Endothelial cell of umbilical vein (primary cell): ENCODE results near the gene RPSA.

Experiments used
- EZH2 ChIP-seq: IDR thresholded peaks from 2 replicates; pipeline ENCODE4 v1.6.1; 2012; ENCODE audit warnings: borderline replicate concordance, low read depth, mild to moderate bottlenecking, moderate library complexity, low read length, inconsistent platforms; ENCODE audit not compliant: severe bottlenecking
- JUN ChIP-seq: IDR thresholded peaks from 2 replicates; pipeline ENCODE4 v1.6.1; 2011; ENCODE audit warnings: borderline replicate concordance, low read depth; ENCODE audit not compliant: insufficient read length, insufficient read depth
- POLR2A ChIP-seq: IDR thresholded peaks from 2 replicates; pipeline ENCODE4 v1.6.1; 2012; ENCODE audit warnings: low read depth, mild to moderate bottlenecking, control low read depth, low read length
- POLR2AphosphoS5 ChIP-seq: IDR thresholded peaks from 2 replicates; pipeline ENCODE4 v1.6.1; 2012; ENCODE audit warnings: low read depth, mild to moderate bottlenecking, control low read depth, low read length, moderate library complexity; ENCODE audit not compliant: insufficient read depth
- TF ChIP-seq, protein P1 (sequence below), 2 donors: IDR thresholded peaks; 1 replicate in 1 of 2; 2 replicates in 1 of 2; pipeline ENCODE4 v1.5.1; 2011; ENCODE audit warnings: low read length in 2 of 2, mild to moderate bottlenecking in 2 of 2, moderate library complexity in 2 of 2, control low read depth in 1 of 2, inconsistent platforms in 1 of 2, low read depth in 1 of 2; ENCODE audit not compliant: insufficient read depth in 1 of 2; ENCODE audit errors: extremely low read depth in 1 of 2
- TF ChIP-seq, protein P2 (sequence below): IDR thresholded peaks from 2 replicates; pipeline ENCODE4 v1.6.1; 2011; ENCODE audit not compliant: insufficient read depth, insufficient read length

DNA sequence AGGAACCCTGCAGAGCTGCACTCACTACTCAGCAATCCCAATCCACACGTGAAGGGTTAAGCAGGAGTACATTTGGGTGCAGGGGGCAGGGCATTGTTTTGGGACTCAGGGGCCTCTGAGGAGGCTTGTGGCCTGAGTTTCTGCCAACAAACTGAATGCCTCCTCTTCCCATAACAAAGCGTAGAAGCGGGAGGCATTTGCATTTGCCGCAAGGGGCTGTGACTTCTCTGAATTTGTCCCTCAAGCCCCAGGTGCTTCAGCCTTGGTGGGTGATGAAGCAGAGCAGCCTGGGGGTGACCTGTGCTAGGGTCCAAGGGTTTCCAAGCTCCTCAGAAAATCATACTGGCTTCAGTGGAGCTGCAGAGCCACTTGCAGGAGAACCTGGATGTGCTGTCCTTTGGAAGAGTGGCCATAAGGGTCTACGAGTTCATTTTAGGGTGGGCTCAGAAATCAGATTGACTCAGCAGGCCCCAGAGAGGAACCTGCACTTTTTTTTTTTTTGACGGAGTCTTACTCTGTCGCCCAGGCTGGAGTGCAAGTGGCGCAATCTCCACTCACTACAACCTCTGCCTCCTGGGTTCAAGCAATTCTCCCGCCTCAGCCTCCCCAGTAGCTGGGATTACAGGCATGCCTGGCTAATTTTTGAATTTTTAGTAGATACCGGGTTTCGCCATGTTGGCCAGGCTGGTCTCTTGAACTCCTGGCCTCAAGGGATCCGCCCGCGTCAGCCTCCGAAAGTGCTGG, 1.4 kb upstream of the RPSA start:
- no peak for TF ChIP-seq EZH2
- TF ChIP-seq, protein P1, sequence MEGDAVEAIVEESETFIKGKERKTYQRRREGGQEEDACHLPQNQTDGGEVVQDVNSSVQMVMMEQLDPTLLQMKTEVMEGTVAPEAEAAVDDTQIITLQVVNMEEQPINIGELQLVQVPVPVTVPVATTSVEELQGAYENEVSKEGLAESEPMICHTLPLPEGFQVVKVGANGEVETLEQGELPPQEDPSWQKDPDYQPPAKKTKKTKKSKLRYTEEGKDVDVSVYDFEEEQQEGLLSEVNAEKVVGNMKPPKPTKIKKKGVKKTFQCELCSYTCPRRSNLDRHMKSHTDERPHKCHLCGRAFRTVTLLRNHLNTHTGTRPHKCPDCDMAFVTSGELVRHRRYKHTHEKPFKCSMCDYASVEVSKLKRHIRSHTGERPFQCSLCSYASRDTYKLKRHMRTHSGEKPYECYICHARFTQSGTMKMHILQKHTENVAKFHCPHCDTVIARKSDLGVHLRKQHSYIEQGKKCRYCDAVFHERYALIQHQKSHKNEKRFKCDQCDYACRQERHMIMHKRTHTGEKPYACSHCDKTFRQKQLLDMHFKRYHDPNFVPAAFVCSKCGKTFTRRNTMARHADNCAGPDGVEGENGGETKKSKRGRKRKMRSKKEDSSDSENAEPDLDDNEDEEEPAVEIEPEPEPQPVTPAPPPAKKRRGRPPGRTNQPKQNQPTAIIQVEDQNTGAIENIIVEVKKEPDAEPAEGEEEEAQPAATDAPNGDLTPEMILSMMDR (IDR thresholded peaks at IDR 0.05; ENCODE audit: extremely low read depth in 1 of 2, insufficient read depth in 1 of 2, low read depth in 1 of 2, low read length in 2 of 2) = no peak
- TF ChIP-seq POLR2AphosphoS5 = no peak
- TF ChIP-seq POLR2A = no peak
- TF ChIP-seq, protein P2, sequence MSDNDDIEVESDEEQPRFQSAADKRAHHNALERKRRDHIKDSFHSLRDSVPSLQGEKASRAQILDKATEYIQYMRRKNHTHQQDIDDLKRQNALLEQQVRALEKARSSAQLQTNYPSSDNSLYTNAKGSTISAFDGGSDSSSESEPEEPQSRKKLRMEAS = no peak
- TF ChIP-seq JUN = no peak
